HepG2 (cell line): ENCODE data around the gene ALDH3B1. TPM values are rescaled to one million over a fixed set of nuclear protein-coding genes. Genes with fewer than 3 reads are reported as not detected.
A peak's percentile ranks its signal among the peaks of the same experiment; 100 is the strongest.

Source experiments
- ARID4A ChIP-seq: sonication (generic); formaldehyde crosslinking; IDR thresholded peaks from 2 replicates; pipeline ENCODE4 v1.5.0; 2020; ENCODE audit warnings: mild to moderate bottlenecking, missing genetic modification reagents, borderline replicate concordance
- ATF3 ChIP-seq: sonication (generic); formaldehyde crosslinking; IDR thresholded peaks from 2 replicates; pipeline ENCODE4 v1.4.0; 2020; ENCODE audit warnings: missing genetic modification reagents
- HIVEP1 ChIP-seq: sonication (generic); formaldehyde crosslinking; IDR thresholded peaks from 2 replicates; pipeline ENCODE4 v1.4.0; 2020; ENCODE audit warnings: mild to moderate bottlenecking, missing genetic modification reagents
- MAFF ChIP-seq: IDR thresholded peaks from 2 replicates; pipeline ENCODE4 v1.6.1; 2011; ENCODE audit warnings: low read depth, low read length, improper control_type of control experiment
- MAZ ChIP-seq, 2 experiments: sonication (generic) in 1 of 2; formaldehyde crosslinking in 1 of 2; IDR thresholded peaks; 2 replicates each; pipeline versions ENCODE4 v1.5.0 to v1.6.1; 2012 to 2020; ENCODE audit warnings: low read depth in 2 of 2, mild to moderate bottlenecking in 2 of 2, borderline replicate concordance in 1 of 2, improper control_type of control experiment in 1 of 2, low read length in 1 of 2, missing genetic modification reagents in 1 of 2, moderate library complexity in 1 of 2
- NCOA1 ChIP-seq: sonication (generic); formaldehyde crosslinking; IDR thresholded peaks from 2 replicates; pipeline ENCODE4 v1.9.0; 2021; ENCODE audit warnings: missing genetic modification reagents
- TARDBP ChIP-seq: sonication (generic); formaldehyde crosslinking; IDR thresholded peaks from 2 replicates; pipeline ENCODE4 v1.8.0; 2022; ENCODE audit warnings: mild to moderate bottlenecking, missing genetic modification reagents
- ZBTB39 ChIP-seq: sonication (generic); formaldehyde crosslinking; IDR thresholded peaks from 2 replicates; pipeline ENCODE4 v1.5.0; 2020; ENCODE audit warnings: missing genetic modification reagents
- ZNF33B ChIP-seq: sonication (generic); formaldehyde crosslinking; IDR thresholded peaks from 2 replicates; pipeline ENCODE4 v1.5.1; 2020; ENCODE audit warnings: mild to moderate bottlenecking, missing genetic modification reagents
- ZNF350 ChIP-seq: sonication (generic); formaldehyde crosslinking; IDR thresholded peaks from 2 replicates; pipeline ENCODE4 v1.4.0; 2020; ENCODE audit warnings: mild to moderate bottlenecking, low read depth, missing genetic modification reagents, borderline replicate concordance
- ZNF670 ChIP-seq: sonication (generic); formaldehyde crosslinking; IDR thresholded peaks from 2 replicates; pipeline ENCODE4 v1.8.0; 2022; ENCODE audit warnings: mild to moderate bottlenecking, missing genetic modification reagents, borderline replicate concordance
- ZNF724P ChIP-seq: sonication (generic); formaldehyde crosslinking; IDR thresholded peaks from 2 replicates; pipeline ENCODE4 v1.8.0; 2022; ENCODE audit warnings: missing genetic modification reagents, borderline replicate concordance
- polyA plus RNA-seq, 8 experiments: library from polyadenylated mRNA; depleted of rRNA in 3 of 8; stranded (reverse) in 7 of 8; unstranded in 1 of 8; fragments of >200 nt; fragmentation: Illumina TruSeq in 4 of 8; extraction: Trizol in 4 of 8; gene quantifications; 2 replicates each; pipeline versions ENCODE4 v1.2.1 to v1.2.3, GENCODE V29; 2011 to 2016; ENCODE audit warnings: low read depth in 4 of 8, missing spikeins in 1 of 8, mixed read lengths in 1 of 8; ENCODE audit not compliant: insufficient read depth in 1 of 8
- total RNA-seq, 5 experiments: library from RNA; depleted of rRNA; stranded (reverse); fragments of >200 nt; fragmentation: Illumina TruSeq; extraction: Trizol; gene quantifications; 2 replicates each; pipeline ENCODE4 v1.2.3, GENCODE V29; 2016; ENCODE audit warnings: low read depth in 1 of 5
- TF ChIP-seq, protein P1 (sequence below): sonication (generic); formaldehyde crosslinking; IDR thresholded peaks from 2 replicates; pipeline ENCODE4 v1.4.0; 2020; ENCODE audit warnings: missing genetic modification reagents
- TF ChIP-seq, protein P2 (sequence below): sonication (generic); formaldehyde crosslinking; IDR thresholded peaks from 2 replicates; pipeline ENCODE4 v1.9.0; 2022; ENCODE audit warnings: low read depth, missing genetic modification reagents

The ALDH3B1 gene
- total and polyA plus RNA-seq, 2 of the 13 experiments (the other 11 are each of a cell fraction or from before 2014, with no cell fraction given), result 4.0 to 6.7 TPM

GRCh38 chr11:68003846-68004550 is 6.1 kb upstream of the ALDH3B1 start, which contains the start of gene UNC93B1 (continued):
- TF ChIP-seq ZBTB39, result no peak; the same call in 1 of the 2 replicates
- TF ChIP-seq ZNF350 (CRISPR knock-in tag), result no peak
- TF ChIP-seq ZNF33B (CRISPR knock-in tag), result no peak
- peak; percentile 64; the same call in 1 of the 2 replicates for TF ChIP-seq MAZ (IDR thresholded peaks at IDR 0.05; ENCODE audit: borderline replicate concordance, low read depth, low read length)
- TF ChIP-seq MAZ (CRISPR knock-in tag; IDR thresholded peaks at IDR 0.05; ENCODE audit: low read depth), result peak; percentile 49; the same call in 1 of the 2 replicates
- TF ChIP-seq ARID4A (CRISPR knock-in tag), result peak; percentile 54; the same call in 1 of the 2 replicates
- TF ChIP-seq ATF3 (CRISPR knock-in tag), result no peak
- 0 out of 2 replicates have a peak, but pooled peaks have one; percentile 19 for TF ChIP-seq HIVEP1 (CRISPR knock-in tag)
- TF ChIP-seq TARDBP (CRISPR knock-in tag), result 0 out of 2 replicates have a peak, but pooled peaks have one; percentile 35
- TF ChIP-seq ZNF670 (CRISPR knock-in tag), result no peak
- no peak for TF ChIP-seq NCOA1
- TF ChIP-seq, protein P1, sequence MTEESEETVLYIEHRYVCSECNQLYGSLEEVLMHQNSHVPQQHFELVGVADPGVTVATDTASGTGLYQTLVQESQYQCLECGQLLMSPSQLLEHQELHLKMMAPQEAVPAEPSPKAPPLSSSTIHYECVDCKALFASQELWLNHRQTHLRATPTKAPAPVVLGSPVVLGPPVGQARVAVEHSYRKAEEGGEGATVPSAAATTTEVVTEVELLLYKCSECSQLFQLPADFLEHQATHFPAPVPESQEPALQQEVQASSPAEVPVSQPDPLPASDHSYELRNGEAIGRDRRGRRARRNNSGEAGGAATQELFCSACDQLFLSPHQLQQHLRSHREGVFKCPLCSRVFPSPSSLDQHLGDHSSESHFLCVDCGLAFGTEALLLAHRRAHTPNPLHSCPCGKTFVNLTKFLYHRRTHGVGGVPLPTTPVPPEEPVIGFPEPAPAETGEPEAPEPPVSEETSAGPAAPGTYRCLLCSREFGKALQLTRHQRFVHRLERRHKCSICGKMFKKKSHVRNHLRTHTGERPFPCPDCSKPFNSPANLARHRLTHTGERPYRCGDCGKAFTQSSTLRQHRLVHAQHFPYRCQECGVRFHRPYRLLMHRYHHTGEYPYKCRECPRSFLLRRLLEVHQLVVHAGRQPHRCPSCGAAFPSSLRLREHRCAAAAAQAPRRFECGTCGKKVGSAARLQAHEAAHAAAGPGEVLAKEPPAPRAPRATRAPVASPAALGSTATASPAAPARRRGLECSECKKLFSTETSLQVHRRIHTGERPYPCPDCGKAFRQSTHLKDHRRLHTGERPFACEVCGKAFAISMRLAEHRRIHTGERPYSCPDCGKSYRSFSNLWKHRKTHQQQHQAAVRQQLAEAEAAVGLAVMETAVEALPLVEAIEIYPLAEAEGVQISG, result 0 out of 2 replicates have a peak, but pooled peaks have one; percentile 28
- no peak for TF ChIP-seq ZNF724P (CRISPR knock-in tag)
- TF ChIP-seq, protein P2, sequence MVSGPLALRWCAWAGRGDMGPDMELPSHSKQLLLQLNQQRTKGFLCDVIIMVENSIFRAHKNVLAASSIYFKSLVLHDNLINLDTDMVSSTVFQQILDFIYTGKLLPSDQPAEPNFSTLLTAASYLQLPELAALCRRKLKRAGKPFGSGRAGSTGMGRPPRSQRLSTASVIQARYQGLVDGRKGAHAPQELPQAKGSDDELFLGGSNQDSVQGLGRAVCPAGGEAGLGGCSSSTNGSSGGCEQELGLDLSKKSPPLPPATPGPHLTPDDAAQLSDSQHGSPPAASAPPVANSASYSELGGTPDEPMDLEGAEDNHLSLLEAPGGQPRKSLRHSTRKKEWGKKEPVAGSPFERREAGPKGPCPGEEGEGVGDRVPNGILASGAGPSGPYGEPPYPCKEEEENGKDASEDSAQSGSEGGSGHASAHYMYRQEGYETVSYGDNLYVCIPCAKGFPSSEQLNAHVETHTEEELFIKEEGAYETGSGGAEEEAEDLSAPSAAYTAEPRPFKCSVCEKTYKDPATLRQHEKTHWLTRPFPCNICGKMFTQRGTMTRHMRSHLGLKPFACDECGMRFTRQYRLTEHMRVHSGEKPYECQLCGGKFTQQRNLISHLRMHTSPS (CRISPR knock-in tag), result no peak
- TF ChIP-seq MAFF, result no peak
